Measurements from ENCODE around the gene ZNF791.

DNA sequence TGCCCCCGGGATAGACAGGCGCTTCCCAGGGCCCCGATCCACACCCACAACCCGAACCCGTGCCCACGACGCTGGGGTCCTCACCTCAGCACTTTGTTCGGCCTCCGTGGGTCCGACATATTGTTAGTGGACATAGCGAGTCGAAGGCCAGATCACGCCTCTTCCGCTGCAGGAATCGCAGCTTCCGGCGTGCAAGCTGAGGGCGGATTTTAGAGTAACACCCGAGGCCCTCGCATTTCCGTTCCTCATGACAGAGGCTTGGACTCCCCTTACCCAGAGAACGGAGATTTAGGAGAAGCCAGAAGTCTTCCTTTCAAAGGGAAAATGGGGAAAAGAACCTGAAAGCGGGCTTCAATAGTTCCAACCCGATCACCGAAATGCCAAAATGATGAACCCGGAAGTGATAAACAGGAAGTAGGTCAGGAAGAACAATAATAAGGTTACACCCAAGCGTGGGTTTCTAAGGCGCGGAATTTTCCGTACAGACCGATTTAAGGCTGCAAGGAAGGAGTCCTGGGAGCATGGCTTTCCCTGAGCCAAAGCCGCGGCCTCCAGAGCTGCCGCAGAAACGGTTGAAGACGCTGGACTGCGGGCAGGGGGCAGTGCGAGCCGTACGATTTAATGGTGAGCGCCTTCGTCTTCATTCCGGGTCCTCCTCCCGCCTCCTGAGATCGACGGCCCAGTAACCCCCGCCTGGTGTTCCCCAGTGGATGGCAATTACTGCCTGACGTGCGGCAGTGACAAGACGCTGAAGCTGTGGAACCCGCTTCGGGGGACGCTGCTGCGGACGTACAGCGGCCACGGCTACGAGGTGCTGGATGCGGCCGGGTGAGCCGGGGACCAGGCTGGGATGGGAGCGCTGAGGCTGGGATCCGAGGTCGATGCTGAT, 58.8 kb downstream of the ZNF791 start:
- no peak for TF ChIP-seq EZH2phosphoT487 (IDR thresholded peaks at IDR 0.05; ENCODE audit: low read depth, severe bottlenecking, unreplicated experiment)
- TF ChIP-seq, protein P1, sequence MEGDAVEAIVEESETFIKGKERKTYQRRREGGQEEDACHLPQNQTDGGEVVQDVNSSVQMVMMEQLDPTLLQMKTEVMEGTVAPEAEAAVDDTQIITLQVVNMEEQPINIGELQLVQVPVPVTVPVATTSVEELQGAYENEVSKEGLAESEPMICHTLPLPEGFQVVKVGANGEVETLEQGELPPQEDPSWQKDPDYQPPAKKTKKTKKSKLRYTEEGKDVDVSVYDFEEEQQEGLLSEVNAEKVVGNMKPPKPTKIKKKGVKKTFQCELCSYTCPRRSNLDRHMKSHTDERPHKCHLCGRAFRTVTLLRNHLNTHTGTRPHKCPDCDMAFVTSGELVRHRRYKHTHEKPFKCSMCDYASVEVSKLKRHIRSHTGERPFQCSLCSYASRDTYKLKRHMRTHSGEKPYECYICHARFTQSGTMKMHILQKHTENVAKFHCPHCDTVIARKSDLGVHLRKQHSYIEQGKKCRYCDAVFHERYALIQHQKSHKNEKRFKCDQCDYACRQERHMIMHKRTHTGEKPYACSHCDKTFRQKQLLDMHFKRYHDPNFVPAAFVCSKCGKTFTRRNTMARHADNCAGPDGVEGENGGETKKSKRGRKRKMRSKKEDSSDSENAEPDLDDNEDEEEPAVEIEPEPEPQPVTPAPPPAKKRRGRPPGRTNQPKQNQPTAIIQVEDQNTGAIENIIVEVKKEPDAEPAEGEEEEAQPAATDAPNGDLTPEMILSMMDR (IDR thresholded peaks at IDR 0.05; ENCODE audit: poor library complexity), result no peak

All from hepatocyte (in vitro differentiated cells).